ENCODE data around the gene SOS2. TPM values are rescaled to one million over a fixed set of nuclear protein-coding genes. Genes with fewer than 3 reads are reported as not detected.

The SOS2 gene
- total RNA-seq, 1 experiment from 2014 or later, result 20.3 TPM

DNA sequence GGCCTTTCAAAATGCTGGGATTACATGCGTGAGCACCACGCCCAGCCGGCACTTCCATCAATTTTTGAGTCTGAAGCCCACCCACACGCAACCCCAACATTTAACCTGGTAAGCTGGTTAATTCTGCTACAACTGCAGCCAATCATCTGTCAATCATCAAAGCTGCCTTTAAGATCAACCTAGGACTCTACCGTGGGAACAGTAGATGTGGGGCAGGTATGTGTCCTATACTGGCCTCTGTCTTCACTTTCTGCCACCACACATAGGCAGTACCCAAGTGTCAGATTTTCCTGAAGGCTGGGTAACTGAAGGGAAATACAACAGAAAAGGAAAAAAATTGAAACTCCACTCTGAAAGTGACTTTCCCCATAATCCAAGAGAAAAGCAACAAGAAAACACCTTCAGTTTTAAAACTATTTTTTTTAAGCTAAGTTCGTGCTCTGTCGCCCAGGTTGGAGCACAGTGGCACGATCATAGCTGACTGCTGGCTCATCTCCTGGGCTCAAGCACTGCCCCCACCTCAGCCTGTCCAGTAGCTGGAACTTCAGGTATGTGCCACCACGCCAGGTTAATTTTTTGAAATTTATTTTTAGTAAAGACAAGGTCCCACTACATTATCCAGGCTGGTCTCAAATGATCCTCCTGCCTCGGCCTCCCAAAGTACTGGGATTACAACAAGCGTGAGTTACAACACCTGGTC is 137.2 kb downstream of the SOS2 start:
- Histone ChIP-seq H3K27me3 (replicated peaks; ENCODE audit: insufficient read depth, low read depth, low read length, poor library complexity) (no peaks in the 10 kb centered on the region), H3K4me3 (ENCODE audit: low read depth, low read length, poor library complexity, severe bottlenecking) (no peak overlapping the region), H3K9me3 (ENCODE audit: low read depth, low read length, poor library complexity, severe bottlenecking) (no peaks in the 10 kb centered on the region), H3K4me1 (ENCODE audit: insufficient read depth, low read length, poor library complexity, severe bottlenecking) (no peaks in the 10 kb centered on the region), H3K27ac (ENCODE audit: low read depth, low read length, poor library complexity, severe bottlenecking) (no peak overlapping the region), H3K36me3 (ENCODE audit: insufficient read depth, low read length, poor library complexity, severe bottlenecking) (no peaks in the 10 kb centered on the region)
- CTCF ChIA-PET, result no interaction called here
- POLR2A ChIA-PET (ENCODE audit: low non-redundant PET), result no interaction called here
- no peak for DNase-seq (ENCODE audit: low spot score)
- TF ChIP-seq, protein P1, sequence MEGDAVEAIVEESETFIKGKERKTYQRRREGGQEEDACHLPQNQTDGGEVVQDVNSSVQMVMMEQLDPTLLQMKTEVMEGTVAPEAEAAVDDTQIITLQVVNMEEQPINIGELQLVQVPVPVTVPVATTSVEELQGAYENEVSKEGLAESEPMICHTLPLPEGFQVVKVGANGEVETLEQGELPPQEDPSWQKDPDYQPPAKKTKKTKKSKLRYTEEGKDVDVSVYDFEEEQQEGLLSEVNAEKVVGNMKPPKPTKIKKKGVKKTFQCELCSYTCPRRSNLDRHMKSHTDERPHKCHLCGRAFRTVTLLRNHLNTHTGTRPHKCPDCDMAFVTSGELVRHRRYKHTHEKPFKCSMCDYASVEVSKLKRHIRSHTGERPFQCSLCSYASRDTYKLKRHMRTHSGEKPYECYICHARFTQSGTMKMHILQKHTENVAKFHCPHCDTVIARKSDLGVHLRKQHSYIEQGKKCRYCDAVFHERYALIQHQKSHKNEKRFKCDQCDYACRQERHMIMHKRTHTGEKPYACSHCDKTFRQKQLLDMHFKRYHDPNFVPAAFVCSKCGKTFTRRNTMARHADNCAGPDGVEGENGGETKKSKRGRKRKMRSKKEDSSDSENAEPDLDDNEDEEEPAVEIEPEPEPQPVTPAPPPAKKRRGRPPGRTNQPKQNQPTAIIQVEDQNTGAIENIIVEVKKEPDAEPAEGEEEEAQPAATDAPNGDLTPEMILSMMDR (conservative IDR thresholded peaks at IDR 0.05; ENCODE audit: low read depth, low read length), result no peak
- no peak for TF ChIP-seq EZH2 (IDR thresholded peaks at IDR 0.05; ENCODE audit: borderline replicate concordance, low read depth, low read length, poor library complexity, severe bottlenecking)
- intact Hi-C loops (cut with micrococcal nuclease; ENCODE audit: unreplicated experiment), result no loop called here
- no TSS peak for BruUV-seq (replicated peaks)

DNA sequence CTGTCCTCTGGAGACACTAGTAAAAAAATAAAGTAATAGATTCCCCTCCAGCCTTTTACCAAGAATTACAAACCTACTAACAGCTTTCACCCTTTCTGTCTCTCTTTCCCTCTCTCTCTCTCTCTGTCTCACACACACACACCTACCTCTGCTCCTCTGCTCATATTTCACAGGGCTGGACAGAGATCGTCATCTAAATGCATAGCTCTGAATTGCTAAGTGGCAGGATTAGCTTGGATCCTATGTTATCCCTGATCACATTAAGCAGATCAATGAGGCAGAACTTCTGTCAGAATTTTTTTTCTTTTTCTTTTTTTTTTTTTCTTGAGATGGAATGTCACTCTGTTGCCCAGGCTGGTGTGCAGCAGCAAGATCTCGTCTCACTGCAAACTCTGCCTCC is 137.9 kb downstream of the SOS2 start:
- no peak for DNase-seq (ENCODE audit: low spot score)
- POLR2A ChIA-PET (ENCODE audit: low non-redundant PET), result no interaction called here
- Histone ChIP-seq H3K9me3 (ENCODE audit: low read depth, low read length, poor library complexity, severe bottlenecking) (no peaks in the 10 kb centered on the region), H3K27ac (ENCODE audit: low read depth, low read length, poor library complexity, severe bottlenecking) (no peak overlapping the region), H3K36me3 (ENCODE audit: insufficient read depth, low read length, poor library complexity, severe bottlenecking) (no peaks in the 10 kb centered on the region), H3K4me1 (ENCODE audit: insufficient read depth, low read length, poor library complexity, severe bottlenecking) (no peaks in the 10 kb centered on the region), H3K4me3 (ENCODE audit: low read depth, low read length, poor library complexity, severe bottlenecking) (no peak overlapping the region), H3K27me3 (replicated peaks; ENCODE audit: insufficient read depth, low read depth, low read length, poor library complexity) (no peaks in the 10 kb centered on the region)
- BruUV-seq (replicated peaks), result no TSS peak
- TF ChIP-seq EZH2 (IDR thresholded peaks at IDR 0.05; ENCODE audit: borderline replicate concordance, low read depth, low read length, poor library complexity, severe bottlenecking), result no peak
- TF ChIP-seq, protein P1 (conservative IDR thresholded peaks at IDR 0.05; ENCODE audit: low read depth, low read length), result no peak
- intact Hi-C loops (cut with micrococcal nuclease; ENCODE audit: unreplicated experiment), result no loop called here
- CTCF ChIA-PET, result interaction anchor here (0.7 kb wide), 1 partner anchor 228 kb away, joined by 3 read pairs; no protein-coding TSS in a partner anchor

DNA sequence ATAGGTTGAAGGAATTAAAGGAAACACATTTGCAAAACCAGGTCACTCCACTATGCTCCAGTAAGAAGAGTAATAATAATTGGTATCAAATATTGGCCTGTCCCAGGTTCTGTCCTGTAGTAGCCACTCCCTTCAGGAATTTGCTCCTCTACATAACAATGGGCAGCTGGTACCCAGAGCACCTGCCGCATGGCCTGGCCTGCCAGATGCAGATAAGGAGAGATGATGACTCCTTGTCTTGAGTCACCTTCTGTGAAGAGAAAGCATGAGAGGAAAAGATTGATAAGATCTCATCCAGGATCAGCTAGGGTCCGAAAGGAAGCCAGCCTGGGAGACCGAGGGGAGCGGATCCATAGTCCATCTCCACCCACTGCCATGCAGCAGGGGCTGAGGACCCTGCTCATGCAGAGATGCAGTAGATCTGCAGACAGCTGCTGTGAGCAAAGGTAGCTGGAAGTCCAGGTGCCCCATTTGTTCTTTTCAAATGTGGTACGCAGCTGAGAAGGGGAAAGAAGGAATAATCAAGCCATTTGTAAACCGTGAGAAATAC is 139.3 kb downstream of the SOS2 start:
- CTCF ChIA-PET, result no interaction called here
- no peaks in the 10 kb centered on the region for H3K9me3 ChIP-seq (ENCODE audit: low read depth, low read length, poor library complexity, severe bottlenecking)
- no peaks in the 10 kb centered on the region for H3K4me1 ChIP-seq (ENCODE audit: insufficient read depth, low read length, poor library complexity, severe bottlenecking)
- H3K27me3 ChIP-seq (replicated peaks; ENCODE audit: insufficient read depth, low read depth, low read length, poor library complexity), result no peaks in the 10 kb centered on the region
- intact Hi-C loops (cut with micrococcal nuclease; ENCODE audit: unreplicated experiment), result no loop called here
- TF ChIP-seq, protein P1 (conservative IDR thresholded peaks at IDR 0.05; ENCODE audit: low read depth, low read length), result no peak
- no peak for TF ChIP-seq EZH2 (IDR thresholded peaks at IDR 0.05; ENCODE audit: borderline replicate concordance, low read depth, low read length, poor library complexity, severe bottlenecking)
- BruUV-seq (replicated peaks), result no TSS peak
- DNase-seq (ENCODE audit: low spot score), result no peak
- no peaks in the 10 kb centered on the region for H3K36me3 ChIP-seq (ENCODE audit: insufficient read depth, low read length, poor library complexity, severe bottlenecking)
- POLR2A ChIA-PET (ENCODE audit: low non-redundant PET), result no interaction called here
- H3K27ac ChIP-seq (ENCODE audit: low read depth, low read length, poor library complexity, severe bottlenecking), result no peak overlapping the region
- H3K4me3 ChIP-seq (ENCODE audit: low read depth, low read length, poor library complexity, severe bottlenecking), result no peak overlapping the region

Measured in A673 (cell line).